AG04450 (cell line): ENCODE results near the gene RIMBP2. TPM values are rescaled to one million over a fixed set of nuclear protein-coding genes. Genes with fewer than 3 reads are reported as not detected.

Experiments used
- CTCF ChIA-PET: fragments of 300-600, 350-600 bp; formaldehyde crosslinking; extraction: SDS; loops from one replicate; lab custom pipeline; 2022; ENCODE audit warnings: antibody characterized with exemption, inconsistent platforms; lab: Charles Lee
- POLR2A ChIA-PET: fragments of 350-600 bp; formaldehyde crosslinking; extraction: SDS; loops from one replicate; lab custom pipeline; 2021; ENCODE audit warnings: antibody characterized with exemption, inconsistent platforms; lab: Yijun Ruan, JAX
- DNase-seq: peaks from one replicate; pipeline ENCODE4 v3.0.0-alpha.2; 2011; ENCODE audit warnings: low read depth, low spot score
- H3K27ac ChIP-seq: one replicate; pipeline ENCODE4 v1.5.1; 2012; ENCODE audit warnings: low read depth, low read length, control low read depth
- H3K27me3 ChIP-seq: one replicate; pipeline ENCODE4 v1.6.0; 2012; ENCODE audit warnings: low read length; ENCODE audit not compliant: control insufficient read depth, insufficient read depth
- H3K4me3 ChIP-seq: 2 replicates; pipeline ENCODE4 v1.5.1; 2011; ENCODE audit warnings: mild to moderate bottlenecking, low read depth, low read length, control low read depth
- H3K9me3 ChIP-seq: 2 replicates; pipeline ENCODE4 v1.5.1; 2012; ENCODE audit warnings: low read length; ENCODE audit not compliant: control insufficient read depth, insufficient read depth
- CTCF ChIP-seq: IDR thresholded peaks from 2 replicates; pipeline ENCODE4 v1.5.1; 2011; ENCODE audit warnings: low read depth, low read length, control low read depth, inconsistent platforms
- polyA plus RNA-seq: library from polyadenylated mRNA; depleted of rRNA; stranded (reverse); fragments of >200 nt; gene quantifications from 2 replicates; pipeline ENCODE4 v1.2.3, GENCODE V29; 2011

RIMBP2 gene
- polyA plus RNA-seq, 1 experiment: not detected

GRCh38 chr12:130617219-130617618, 98.9 kb downstream of the RIMBP2 start:
- ChIA-PET POLR2A (no interaction called here), CTCF (no interaction called here)
- no peak for DNase-seq
- H3K9me3 ChIP-seq: peaks cover 76% of the 10 kb centered on the region
- no peaks in the 10 kb centered on the region for H3K27me3 ChIP-seq
- H3K4me3 ChIP-seq: no peak overlapping the region
- no peak overlapping the region for H3K27ac ChIP-seq
- TF ChIP-seq CTCF: no peak

- Histone ChIP-seq H3K27ac (no peak overlapping the region), H3K4me3 (no peak overlapping the region), H3K27me3 (no peaks in the 10 kb centered on the region), H3K9me3 (peaks cover 77% of the 10 kb centered on the region)
- no peak for TF ChIP-seq CTCF
- POLR2A ChIA-PET: no interaction called here
- CTCF ChIA-PET: no interaction called here
- DNase-seq: no peak
Observed at GRCh38 chr12:130615861-130616345, 100.2 kb downstream of the RIMBP2 start.

- no peak overlapping the region for H3K4me3 ChIP-seq
- H3K27ac ChIP-seq: no peak overlapping the region
- TF ChIP-seq CTCF: no peak
- H3K9me3 ChIP-seq: peaks cover 73% of the 10 kb centered on the region
- CTCF ChIA-PET: no interaction called here
- no peak for DNase-seq
- H3K27me3 ChIP-seq: no peaks in the 10 kb centered on the region
- POLR2A ChIA-PET: no interaction called here
Observed at GRCh38 chr12:130614530-130614905, 101.6 kb downstream of the RIMBP2 start.

- no peak overlapping the region for H3K4me3 ChIP-seq
- no peaks in the 10 kb centered on the region for H3K27me3 ChIP-seq
- no peak overlapping the region for H3K27ac ChIP-seq
- DNase-seq: no peak
- no peak for TF ChIP-seq CTCF
- H3K9me3 ChIP-seq: peaks cover 69% of the 10 kb centered on the region
- ChIA-PET POLR2A (no interaction called here), CTCF (no interaction called here)
Observed at GRCh38 chr12:130613831-130614529, 102.1 kb downstream of the RIMBP2 start.

GRCh38 chr12:130613131-130613530, 103.0 kb downstream of the RIMBP2 start:
- CTCF ChIA-PET: no interaction called here
- POLR2A ChIA-PET: no interaction called here
- no peak for DNase-seq
- no peak for TF ChIP-seq CTCF
- no peak overlapping the region for H3K4me3 ChIP-seq
- H3K27me3 ChIP-seq: no peaks in the 10 kb centered on the region
- peaks cover 69% of the 10 kb centered on the region for H3K9me3 ChIP-seq
- no peak overlapping the region for H3K27ac ChIP-seq
